Measurements from ENCODE around the gene ABCA7.

- TF ChIP-seq, protein P1, sequence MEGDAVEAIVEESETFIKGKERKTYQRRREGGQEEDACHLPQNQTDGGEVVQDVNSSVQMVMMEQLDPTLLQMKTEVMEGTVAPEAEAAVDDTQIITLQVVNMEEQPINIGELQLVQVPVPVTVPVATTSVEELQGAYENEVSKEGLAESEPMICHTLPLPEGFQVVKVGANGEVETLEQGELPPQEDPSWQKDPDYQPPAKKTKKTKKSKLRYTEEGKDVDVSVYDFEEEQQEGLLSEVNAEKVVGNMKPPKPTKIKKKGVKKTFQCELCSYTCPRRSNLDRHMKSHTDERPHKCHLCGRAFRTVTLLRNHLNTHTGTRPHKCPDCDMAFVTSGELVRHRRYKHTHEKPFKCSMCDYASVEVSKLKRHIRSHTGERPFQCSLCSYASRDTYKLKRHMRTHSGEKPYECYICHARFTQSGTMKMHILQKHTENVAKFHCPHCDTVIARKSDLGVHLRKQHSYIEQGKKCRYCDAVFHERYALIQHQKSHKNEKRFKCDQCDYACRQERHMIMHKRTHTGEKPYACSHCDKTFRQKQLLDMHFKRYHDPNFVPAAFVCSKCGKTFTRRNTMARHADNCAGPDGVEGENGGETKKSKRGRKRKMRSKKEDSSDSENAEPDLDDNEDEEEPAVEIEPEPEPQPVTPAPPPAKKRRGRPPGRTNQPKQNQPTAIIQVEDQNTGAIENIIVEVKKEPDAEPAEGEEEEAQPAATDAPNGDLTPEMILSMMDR (IDR thresholded peaks at IDR 0.05; ENCODE audit: poor library complexity) = no peak
- TF ChIP-seq EZH2 (IDR thresholded peaks at IDR 0.05; ENCODE audit: borderline replicate concordance) = no peak
- TF ChIP-seq EZH2phosphoT487 (IDR thresholded peaks at IDR 0.05; ENCODE audit: low read depth, severe bottlenecking, unreplicated experiment) = no peak
Observed at GRCh38 chr19:1038978-1039645, 795 bp upstream of the ABCA7 start.

All from hepatocyte (in vitro differentiated cells).